Measurements from ENCODE around the gene PANX2.

GRCh38 chr22:50138988-50139387 is 31.5 kb upstream of the PANX2 start:
- TF ChIP-seq POLR2A (IDR thresholded peaks at IDR 0.05; ENCODE audit: low read length), result no peak
- TF ChIP-seq GATA1 (IDR thresholded peaks at IDR 0.05; ENCODE audit: low read depth, low read length), result no peak

Measured in erythroblast (primary cell).